ENCODE measurements around the gene ARHGAP26. TPM values are rescaled to one million over a fixed set of nuclear protein-coding genes. Genes with fewer than 3 reads are reported as not detected.
A peak's percentile ranks its signal among the peaks of the same experiment; 100 is the strongest.

ARHGAP26 gene
- total and polyA plus RNA-seq, 4 donors = 5.4 to 52.3 (median 30.4) TPM

- TF ChIP-seq CTCF (IDR thresholded peaks at IDR 0.05; ENCODE audit: control extremely low read depth, extremely low read depth) = no peak
- H3K36me3 ChIP-seq (ENCODE audit: control insufficient read depth in 4 of 4, insufficient read depth in 4 of 4, low read length in 4 of 4) = peaks cover 0 to 3% (median 0%) of the 10 kb centered on the region in 4 donors
- WGBS, 2 donors = 87 to 92% methylated on average over 4 of the region's 4 CpGs
Measured at GRCh38 chr5:143166090-143166489, 395.9 kb downstream of the ARHGAP26 start.

GRCh38 chr5:143166661-143167420, 396.7 kb downstream of the ARHGAP26 start:
- WGBS, 2 donors = 93 to 97% methylated on average over 8 of the region's 8 CpGs
- Histone ChIP-seq H3K27me3 (ENCODE audit: control insufficient read depth in 3 of 3, insufficient read depth in 3 of 3, low read length in 2 of 3) (no peaks in the 10 kb centered on the region), H3K27ac (ENCODE audit: low read depth in 1 of 2, low read length in 1 of 2) (no peak overlapping the region), H3K9ac (ENCODE audit: insufficient read depth in 1 of 2, low read length in 2 of 2) (no peak overlapping the region), H3K9me3 (ENCODE audit: control insufficient read depth in 4 of 4, insufficient read depth in 3 of 4, low read length in 3 of 4) (peaks cover 0 to 2% (median 0%) of the 10 kb centered on the region in 4 donors), H3K4me1 (ENCODE audit: control insufficient read depth in 5 of 5, insufficient read depth in 5 of 5, low read length in 5 of 5) (peaks cover 0 to 7% (median 3%) of the 10 kb centered on the region in 5 donors), H3K36me3 (ENCODE audit: control insufficient read depth in 4 of 4, insufficient read depth in 4 of 4, low read length in 4 of 4) (peaks cover 0 to 2% (median 0%) of the 10 kb centered on the region in 4 donors), H3K4me3 (no peak overlapping the region)
- TF ChIP-seq CTCF (IDR thresholded peaks at IDR 0.05; ENCODE audit: control extremely low read depth, extremely low read depth) = no peak
- ATAC-seq (ENCODE audit: insufficient read depth, low FRiP score) = no peak
- no peak for DNase-seq

More at GRCh38 chr5:143166090-143166489, 395.9 kb downstream of the ARHGAP26 start:
- Histone ChIP-seq H3K27ac (ENCODE audit: low read depth in 1 of 2, low read length in 1 of 2) (no peak overlapping the region), H3K27me3 (ENCODE audit: control insufficient read depth in 3 of 3, insufficient read depth in 3 of 3, low read length in 2 of 3) (no peaks in the 10 kb centered on the region), H3K4me3 (no peak overlapping the region), H3K9ac (ENCODE audit: insufficient read depth in 1 of 2, low read length in 2 of 2) (no peak overlapping the region), H3K9me3 (ENCODE audit: control insufficient read depth in 4 of 4, insufficient read depth in 3 of 4, low read length in 3 of 4) (peaks cover 0 to 2% (median 0%) of the 10 kb centered on the region in 4 donors), H3K4me1 (ENCODE audit: control insufficient read depth in 5 of 5, insufficient read depth in 5 of 5, low read length in 5 of 5) (peaks cover 0 to 4% (median 0%) of the 10 kb centered on the region in 5 donors)
- ATAC-seq (ENCODE audit: insufficient read depth, low FRiP score) (no peak), DNase-seq (no peak)

- Histone ChIP-seq H3K27ac (ENCODE audit: low read depth in 1 of 2, low read length in 1 of 2) (no peak overlapping the region), H3K36me3 (ENCODE audit: control insufficient read depth in 4 of 4, insufficient read depth in 4 of 4, low read length in 4 of 4) (no peaks in the 10 kb centered on the region), H3K4me1 (ENCODE audit: control insufficient read depth in 5 of 5, insufficient read depth in 5 of 5, low read length in 5 of 5) (peaks cover 0 to 8% (median 4%) of the 10 kb centered on the region in 5 donors), H3K27me3 (ENCODE audit: control insufficient read depth in 3 of 3, insufficient read depth in 3 of 3, low read length in 2 of 3) (no peaks in the 10 kb centered on the region), H3K9ac (ENCODE audit: insufficient read depth in 1 of 2, low read length in 2 of 2) (no peak overlapping the region), H3K9me3 (ENCODE audit: control insufficient read depth in 4 of 4, insufficient read depth in 3 of 4, low read length in 3 of 4) (peaks cover 0 to 2% (median 0%) of the 10 kb centered on the region in 4 donors), H3K4me3 (no peak overlapping the region)
- DNase-seq (peak in 2 of 3 donors; percentile 30 to 38), ATAC-seq (ENCODE audit: insufficient read depth, low FRiP score) (no peak)
- 78 to 80% methylated on average over 2 of the region's 2 CpGs for WGBS, 2 donors
- TF ChIP-seq CTCF (IDR thresholded peaks at IDR 0.05; ENCODE audit: control extremely low read depth, extremely low read depth) = no peak
Measured at GRCh38 chr5:143168171-143168741, 398.1 kb downstream of the ARHGAP26 start.

All from lung (tissue), 12 donors.